GM18868 (cell line): ENCODE results near the gene PAPSS2.
"Not testable (repeated sequence)": the region's sequence is repeated elsewhere in the genome, so short reads cannot be mapped to it uniquely, and the experiment has no call there.

Experiments
- ATAC-seq: cut with Tn5 transposase; IDR thresholded peaks from one replicate; pipeline ENCODE4 v1.9.1; 2021; ENCODE audit warnings: mild to moderate bottlenecking, moderate library complexity; ENCODE audit not compliant: unreplicated experiment

PAPSS2 gene

DNA sequence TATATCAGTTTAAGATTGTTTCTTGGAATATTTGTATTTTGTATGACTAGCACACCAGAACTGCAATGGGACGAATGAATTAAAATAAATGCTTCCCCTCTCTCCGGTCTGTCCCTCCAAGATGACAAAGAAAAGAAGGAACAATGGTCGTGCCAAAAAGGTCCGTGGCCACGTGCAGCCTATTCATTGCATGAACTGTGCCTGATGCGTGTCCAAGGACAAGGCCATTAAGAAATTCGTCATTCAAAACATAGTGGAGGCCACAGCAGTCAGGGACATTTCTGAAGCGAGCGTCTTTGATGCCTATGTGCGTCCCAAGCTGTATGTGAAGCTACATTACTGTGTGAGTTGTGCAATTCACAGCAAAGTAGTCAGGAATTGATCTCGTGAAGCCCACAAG lies 17.2 kb upstream of the PAPSS2 start:
- no peak for ATAC-seq

DNA sequence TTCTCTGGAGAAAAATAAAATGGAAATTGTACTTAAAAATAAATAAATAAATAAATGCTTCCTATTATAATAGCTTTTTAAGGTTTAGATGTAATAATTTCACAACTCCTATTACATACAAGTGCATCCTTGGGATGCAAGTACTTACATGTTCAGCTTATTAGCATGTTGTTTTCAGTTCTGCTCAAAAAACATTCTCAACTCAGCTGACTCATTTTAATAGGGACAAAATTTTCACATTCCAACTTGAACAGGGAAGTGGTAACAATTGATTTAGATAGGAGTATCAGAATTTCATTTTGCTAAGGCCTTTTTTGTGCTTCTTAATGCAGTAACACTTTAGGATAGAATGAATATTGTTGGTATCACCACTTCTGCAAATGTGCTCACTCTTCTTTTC lies 16.7 kb upstream of the PAPSS2 start:
- ATAC-seq = no peak

DNA sequence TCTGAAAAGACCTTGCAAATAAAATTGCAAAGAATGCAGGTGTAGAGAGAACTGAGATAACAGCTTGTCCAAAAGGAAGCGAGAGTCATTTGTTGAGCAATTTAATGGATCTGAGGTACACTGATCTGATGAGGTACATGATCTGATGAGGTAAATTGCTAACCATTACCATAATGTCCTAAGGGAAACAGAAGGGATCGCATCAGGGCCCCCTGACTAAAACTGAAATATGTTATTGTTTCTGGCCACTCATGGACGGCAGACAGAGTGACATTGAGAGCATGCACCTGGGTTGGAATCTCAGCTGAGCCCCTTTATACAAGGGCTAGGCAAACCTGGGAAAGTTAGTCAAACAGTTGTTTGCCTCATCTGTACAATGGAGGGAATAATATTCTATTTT lies 15.8 kb upstream of the PAPSS2 start:
- ATAC-seq = no peak

DNA sequence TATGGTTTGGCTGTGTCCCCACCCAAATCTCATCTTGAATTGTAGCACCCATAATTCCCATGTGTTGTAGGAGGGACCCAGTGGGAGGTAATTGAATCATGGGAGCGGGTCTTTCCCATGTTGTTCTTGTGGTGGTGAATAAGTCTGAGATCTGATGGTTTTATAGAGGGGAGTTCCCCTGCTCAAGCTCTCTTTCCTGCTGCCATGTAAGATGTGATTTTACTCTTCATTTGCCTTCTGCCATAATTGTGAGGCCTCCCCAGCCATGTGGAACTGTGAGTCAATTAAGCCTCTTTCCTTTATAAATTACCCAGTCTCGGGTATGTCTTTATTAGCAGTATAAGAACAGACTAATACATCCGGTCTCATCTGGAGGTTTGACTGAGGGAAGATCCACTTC lies 15.2 kb upstream of the PAPSS2 start:
- ATAC-seq = not testable (repeated sequence)

DNA sequence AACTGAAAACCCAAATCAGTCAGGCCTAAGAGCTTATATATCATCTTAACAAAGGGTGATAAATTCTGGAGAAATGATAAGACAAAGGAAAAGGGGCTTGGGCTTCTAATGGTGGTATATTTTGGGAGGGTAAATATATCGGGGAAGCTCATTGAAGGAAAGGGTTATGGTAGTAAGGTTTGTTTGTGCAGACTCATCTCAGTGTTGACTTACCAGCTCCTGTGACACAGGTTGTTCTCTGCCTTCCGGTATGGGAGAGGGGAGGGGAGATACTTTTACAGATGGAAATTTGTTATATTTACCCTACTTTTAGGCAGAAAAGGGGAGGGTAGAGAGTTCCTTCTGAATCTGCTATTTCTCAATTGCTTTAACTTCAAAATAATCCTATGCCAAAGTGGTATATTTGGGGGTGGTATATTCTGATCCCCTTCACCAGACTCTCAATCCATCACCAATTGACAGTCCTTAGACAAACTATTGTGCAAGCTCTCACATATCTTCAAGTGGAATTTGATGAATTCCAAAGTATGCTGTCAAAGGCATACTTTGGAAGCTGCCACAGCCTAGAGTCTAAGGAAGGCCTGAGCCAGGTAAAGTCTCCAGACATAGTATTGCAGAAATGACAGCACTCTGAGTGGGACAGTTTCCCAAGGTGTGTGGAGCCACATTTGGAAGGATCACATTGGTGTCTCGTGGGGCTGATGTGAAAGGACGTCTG lies 13.3 kb upstream of the PAPSS2 start:
- no peak for ATAC-seq

DNA sequence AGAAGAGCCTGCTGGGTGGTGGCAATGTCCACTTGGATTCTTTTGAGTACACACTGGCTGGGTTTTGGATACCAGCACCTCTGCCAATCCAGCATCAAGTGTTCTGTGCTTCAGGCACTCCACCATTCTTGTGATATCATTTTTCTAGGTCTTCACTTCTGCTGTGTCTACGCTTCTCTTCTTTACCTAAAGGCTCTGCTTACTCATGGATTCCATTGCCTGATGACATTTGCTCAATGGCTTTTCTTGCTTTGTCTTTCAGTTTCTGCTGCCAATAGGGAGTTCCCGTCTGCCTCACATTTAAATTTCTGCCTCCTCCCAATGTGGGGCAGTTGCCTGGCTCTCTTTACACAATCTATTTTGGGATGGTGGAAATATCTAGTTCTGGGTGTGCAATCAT lies 12.7 kb upstream of the PAPSS2 start:
- ATAC-seq = no peak

DNA sequence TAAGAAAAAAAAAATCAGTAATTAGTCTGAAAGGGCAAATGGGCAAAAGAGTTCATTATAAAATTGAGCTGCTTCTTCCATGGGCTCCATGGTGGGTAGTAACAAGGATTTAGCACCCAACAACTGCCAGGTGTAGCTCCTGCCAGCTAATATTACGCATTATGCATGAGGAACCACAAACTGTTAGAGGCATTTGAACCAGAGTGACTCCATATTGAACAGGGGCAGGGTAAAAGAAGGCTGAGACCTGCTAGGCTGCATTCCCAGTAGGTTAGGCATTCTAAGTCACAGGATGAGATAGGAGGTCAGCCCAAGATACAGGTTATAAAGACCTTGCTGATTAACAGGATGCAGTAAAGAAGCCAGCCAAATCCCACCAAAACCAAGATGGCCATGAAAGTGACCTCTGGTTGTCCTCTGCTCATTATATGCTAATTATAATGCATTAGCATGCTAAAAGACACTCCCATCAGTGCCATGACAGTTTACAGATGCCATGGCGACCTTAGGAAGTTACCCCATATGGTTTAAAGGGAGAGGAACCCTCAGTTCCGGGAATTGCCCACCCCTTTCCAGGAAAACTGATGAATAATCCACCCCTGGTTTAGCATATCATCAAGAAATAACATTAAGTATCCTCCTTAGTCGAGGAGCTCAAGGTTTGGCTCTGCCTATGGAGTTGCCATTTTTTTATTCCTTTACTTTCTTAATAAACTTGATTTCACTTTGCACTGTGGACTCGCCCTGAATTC lies 8.7 kb upstream of the PAPSS2 start:
- no peak for ATAC-seq

DNA sequence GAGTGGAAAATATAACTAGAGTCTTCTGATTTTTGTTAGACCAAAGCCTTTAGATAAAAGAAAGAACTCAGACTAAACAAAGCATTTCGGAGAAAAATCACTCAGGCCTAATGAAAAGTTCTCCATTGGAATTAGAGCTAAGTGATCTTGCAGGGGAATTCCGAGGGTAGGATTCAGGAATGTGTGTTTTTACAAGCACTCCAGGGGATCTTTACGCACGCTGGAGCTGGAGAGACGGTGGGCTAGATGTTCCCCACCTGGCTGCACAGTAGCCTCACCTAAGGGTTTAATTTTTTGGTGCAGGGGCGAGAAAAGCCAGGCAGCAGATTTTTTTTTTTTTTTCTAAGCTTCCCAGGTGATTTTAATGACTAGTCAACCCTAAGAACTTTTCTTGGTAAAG lies 7.9 kb upstream of the PAPSS2 start:
- no peak for ATAC-seq

DNA sequence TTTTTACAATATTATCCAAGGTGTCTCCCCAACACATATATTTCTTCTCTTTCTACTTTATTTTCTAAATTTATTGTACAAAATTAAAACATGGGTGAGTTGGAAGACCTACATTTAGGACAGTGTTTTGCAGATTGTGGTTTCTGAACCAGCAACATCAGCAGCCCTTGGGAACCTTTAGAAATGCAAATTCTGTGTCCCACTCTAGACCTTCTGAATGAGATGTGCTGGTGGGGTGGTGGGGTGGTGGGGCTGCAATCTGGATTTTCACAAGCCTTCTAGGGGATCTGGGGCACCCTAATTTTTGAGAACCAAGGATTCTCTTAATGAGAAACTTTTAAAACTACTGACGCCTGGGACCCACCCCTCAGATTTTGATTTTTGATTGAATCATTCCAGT lies 7.4 kb upstream of the PAPSS2 start:
- no peak for ATAC-seq

DNA sequence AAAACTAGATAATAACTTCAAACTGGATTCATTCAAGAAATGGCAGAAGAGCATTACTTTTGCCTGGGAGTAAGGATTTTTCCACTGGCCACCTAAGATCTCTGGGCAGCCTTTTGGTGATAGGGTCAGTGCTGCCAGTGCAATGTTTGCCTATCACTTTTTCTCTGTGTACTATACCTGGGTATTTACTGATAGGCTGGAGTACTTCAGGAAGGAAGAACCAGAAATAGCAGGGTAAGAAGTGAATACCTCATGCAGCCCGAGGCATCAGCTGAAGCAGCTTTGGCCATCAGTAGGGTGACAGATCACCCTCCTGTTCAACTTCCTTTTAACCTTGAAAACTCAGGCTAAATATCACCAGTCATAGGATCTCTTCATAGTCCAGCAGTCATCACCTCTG lies 5.5 kb upstream of the PAPSS2 start:
- no peak for ATAC-seq

DNA sequence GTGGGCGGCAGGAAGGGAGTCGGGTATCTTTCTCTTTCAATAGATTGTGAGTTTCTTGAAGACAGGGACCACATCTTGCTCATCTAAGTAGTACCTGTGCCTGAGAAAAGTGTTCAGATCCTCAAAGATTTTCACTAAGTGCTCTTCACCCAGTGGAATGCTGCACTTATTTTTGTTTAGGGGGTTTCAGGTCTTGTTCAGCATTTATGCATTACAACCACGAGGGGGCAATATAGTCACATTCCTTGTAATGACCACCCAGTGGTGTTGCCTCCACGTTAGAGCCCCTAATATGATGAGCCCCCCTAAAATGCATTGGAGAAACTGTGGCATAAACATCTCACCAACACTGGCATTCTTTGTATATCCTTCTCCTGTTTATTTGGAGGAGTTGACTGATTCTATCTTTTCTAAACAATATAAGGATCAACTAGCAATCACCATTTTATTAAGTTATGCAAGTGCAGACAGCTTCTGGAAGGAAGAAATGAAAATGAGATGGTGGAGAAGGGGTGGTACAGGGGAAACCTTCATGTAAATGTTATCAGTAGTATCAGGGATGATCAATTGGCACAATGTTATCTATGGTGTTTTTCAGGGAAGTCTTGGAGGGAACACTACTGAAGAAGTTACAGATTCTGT lies 3.1 kb upstream of the PAPSS2 start:
- ATAC-seq = no peak

DNA sequence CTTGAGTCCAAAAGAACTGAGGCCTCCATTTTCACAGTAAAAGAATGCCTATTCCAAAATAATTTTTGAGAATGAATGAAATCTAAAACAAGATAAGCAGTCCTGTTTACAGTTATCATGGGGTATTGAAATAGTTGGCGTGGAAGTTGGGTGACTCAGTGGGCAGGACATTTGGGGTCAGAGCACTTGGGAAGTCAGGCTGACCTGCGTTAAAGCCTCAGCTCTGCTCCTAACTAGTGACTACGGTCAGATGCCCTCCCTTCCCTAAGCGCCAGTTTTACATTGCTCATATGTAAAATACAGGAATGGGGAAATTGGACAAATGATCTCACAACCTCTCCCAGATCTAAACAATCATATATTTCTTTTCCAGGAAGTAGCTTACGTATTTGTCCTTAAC lies 2.3 kb upstream of the PAPSS2 start:
- no peak for ATAC-seq

DNA sequence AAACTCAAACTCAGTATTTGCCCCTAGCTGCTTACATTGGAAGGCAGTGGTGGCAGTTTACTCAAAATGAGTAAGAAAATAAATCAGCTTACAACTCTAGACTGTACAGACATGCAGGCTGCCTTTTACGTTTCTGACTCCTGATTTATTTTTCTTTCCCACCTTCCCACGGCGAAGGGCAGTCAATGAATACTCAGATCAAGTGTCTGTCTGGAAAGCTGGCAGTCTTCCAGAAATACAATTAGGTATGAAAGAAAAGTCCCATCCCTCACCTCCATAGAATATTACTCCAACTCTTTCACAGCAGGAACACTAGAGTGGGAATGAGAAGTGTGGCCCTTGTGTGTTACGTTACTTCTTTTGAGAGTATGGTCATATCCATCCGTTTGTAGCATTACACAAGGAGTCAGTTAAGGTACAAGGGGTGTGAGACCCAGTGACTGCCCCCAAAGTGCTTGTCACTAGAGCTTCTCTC lies 1.3 kb upstream of the PAPSS2 start:
- ATAC-seq = no peak

DNA sequence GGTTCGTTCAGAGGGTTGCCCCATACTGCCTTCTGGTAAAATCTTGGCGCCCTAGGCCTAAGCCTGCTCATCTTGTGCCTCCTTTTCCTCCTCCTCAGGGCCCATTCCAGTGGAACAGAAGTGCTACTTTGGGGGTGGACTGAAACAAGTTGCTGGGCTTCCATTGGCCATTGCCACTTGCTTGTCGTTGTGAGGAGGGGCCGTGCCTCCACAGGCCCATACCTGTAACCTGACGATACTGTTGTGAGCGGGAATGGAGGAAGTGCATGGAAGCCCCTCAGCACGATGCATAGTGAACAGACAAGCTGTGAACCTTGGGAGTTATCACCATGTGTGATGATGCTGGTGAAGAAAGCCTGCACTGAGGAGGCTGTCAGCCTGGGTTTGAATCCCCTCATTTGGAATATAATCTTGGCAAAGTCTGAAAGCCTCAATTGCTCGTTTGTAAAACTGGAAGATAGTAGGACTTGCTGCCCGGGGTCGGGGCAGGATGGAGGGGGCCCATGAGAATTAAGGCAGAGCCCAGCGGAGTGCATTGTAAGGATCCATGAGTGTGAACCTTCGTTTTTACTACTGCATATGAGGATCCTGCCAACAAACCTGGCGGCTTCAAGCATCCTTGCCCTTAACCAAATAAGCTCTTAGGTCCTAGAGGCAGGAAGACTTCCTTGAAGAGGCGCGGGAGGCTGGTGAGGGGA lies 671 bp upstream of the PAPSS2 start:
- ATAC-seq = no peak

DNA sequence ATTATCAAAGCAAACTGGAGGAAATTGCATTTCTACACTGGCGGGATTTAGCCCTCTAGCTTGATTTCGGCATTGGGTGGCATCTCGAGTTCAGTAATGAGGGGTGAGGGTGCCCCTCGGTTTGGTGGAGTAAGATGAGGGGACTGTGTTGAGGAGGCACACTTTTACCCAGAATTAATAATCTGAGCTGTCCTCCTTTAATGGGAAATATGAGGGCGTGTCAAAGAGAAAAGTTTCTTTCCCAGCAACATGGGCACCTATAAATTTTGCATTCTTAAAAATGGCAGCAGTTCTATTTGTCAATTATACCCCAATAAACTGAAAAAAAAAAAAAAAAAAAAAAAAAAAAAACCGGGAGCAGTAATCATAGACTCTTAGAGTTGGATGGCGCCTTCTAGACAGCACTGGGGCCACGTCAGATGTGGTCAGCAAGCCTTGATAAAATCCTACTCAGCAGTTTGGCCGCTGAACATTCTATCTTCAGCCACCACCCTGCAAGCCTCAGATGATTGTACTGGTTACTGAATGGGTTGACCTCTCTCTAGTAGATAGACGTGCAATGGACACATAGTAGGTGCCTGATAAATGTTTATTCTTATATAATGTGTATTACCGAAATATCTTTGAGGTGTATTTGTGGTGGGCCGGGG lies 931 bp downstream of the PAPSS2 start:
- no peak for ATAC-seq

DNA sequence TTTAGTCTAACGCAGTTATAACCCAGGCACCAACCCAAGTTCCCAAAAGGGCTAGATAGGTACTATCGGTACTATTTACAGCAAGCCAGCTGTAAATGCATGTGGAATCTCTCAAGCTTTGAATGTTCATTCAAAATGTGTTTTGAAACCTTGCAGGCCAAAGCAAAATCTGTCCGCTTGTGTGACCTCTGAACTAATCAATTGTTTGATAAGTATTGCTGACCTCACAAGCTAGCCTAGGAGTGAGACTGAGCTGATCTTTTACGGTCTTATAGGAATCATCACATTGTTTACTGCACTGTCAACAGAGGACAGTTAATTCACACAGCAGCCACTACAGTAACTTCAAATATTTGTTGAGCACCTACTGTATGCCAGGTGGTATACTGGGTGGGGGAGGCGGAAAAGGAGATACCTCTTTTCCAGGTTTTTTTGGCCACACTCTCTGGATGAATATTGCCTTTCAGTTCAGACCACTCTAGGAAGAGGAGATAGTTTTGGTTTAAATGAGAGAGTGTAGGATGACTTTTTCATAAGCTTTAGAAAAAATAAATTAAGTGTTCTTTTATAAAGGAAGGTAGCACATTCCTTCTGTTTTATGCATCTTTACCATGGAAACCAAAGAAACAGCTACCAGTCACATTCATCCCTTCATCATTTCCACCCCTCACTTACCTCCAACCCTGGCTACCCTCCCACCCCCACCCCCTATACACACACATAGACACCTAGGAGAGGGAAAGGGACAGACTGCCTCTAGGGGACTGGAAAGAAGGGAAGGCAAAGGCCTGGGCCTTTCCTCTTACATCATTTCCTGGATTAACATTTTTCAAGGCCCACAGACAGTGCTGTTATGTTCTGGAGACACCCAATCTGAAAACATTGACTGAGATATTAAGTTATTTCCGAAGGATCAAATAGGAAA lies 2.4 kb downstream of the PAPSS2 start:
- ATAC-seq = no peak

DNA sequence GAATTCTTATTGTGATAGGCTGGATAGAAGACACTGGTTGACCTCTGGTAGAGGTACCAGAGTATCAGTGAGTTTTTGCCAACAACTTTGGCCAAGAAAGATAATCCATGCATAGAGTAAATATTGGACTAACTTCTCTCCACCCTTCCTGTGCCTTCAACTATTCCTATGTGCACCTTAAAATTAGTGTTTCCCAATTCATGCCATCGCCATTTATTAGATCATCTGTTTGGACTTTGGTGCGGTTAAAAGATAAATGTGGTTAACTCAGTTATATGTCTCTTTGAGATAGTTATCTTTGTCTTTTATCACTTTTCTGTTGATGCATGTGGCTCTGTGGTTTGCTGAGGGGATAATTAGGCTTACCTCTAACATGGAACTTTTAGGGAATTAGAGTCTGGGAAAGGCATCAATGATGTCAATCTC lies 4.6 kb downstream of the PAPSS2 start:
- no peak for ATAC-seq

DNA sequence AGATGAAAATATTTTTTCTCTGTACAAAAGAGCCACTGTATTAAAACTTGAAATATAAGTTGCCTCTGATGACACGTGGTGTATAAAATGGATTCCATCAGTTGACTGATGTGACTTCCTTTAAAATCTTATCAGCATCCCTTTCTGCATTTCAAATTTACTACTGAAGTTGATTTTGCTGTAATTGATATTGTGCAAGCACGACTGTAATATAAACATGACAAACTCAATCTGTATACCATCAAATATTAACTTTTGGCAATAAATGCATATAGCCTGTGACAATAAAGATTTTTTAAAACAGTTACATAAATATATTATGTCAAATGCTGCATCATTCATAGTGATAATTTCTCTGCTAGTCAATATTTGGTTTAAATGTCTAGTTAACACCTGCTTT lies 7.8 kb downstream of the PAPSS2 start:
- ATAC-seq = no peak

DNA sequence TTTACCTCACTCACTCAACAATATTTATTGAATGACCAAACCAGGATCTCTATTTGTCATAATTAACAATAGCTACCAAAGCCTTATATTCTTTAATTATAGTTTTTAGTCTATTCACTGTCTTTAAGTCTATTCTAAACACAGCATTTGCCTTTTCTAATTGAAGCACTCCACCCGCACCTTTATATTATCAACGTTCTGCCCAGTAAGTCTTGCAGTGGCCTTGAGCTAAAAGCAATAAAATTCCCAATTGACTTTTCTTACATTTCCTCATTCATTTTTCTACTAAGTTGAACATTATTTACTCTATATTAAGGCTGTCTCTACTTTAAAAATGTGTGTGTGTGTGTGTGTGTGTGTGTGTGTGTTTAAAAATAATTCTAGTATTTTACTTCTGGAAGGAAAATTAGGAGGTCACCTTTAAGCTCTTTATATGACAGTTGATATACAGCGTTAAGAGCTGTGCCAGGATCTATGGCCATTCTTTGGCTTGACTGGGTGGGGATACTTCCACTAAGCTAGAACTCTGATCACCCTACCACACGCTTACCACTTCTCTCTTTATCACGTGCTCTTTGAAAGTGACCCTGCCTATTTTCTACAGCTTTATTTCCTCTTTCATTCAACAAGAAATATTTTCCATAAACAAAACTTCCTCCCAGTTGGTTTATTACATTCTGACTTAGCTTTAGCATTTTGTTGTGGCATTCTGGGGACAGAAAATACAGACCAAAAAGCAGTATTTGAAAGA lies 8.8 kb downstream of the PAPSS2 start:
- no peak for ATAC-seq
